ENCODE measurements around the gene DLGAP3.

DNA sequence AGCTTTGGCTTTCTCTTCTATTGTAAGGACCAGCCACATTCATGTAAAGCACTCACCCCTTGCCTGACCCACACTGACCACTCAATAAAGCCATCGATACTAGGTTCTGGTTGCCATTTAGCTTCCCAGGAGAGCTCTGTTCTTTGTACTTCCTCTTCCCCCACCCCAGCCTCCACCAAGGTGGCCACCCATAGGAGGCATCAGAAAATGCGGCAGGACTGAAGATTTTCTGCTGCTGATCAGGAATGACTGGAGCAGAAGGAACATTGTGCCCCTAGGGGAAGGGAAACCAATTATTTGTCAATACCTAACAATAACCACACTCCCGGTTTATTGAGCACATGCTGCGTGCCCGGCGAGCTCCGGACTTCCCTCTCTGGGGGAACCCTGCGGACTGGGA is 64.7 kb downstream of the DLGAP3 start:
- no peak for TF ChIP-seq CEBPB (IDR thresholded peaks at IDR 0.05; ENCODE audit: low read depth)
- TF ChIP-seq, protein P1, sequence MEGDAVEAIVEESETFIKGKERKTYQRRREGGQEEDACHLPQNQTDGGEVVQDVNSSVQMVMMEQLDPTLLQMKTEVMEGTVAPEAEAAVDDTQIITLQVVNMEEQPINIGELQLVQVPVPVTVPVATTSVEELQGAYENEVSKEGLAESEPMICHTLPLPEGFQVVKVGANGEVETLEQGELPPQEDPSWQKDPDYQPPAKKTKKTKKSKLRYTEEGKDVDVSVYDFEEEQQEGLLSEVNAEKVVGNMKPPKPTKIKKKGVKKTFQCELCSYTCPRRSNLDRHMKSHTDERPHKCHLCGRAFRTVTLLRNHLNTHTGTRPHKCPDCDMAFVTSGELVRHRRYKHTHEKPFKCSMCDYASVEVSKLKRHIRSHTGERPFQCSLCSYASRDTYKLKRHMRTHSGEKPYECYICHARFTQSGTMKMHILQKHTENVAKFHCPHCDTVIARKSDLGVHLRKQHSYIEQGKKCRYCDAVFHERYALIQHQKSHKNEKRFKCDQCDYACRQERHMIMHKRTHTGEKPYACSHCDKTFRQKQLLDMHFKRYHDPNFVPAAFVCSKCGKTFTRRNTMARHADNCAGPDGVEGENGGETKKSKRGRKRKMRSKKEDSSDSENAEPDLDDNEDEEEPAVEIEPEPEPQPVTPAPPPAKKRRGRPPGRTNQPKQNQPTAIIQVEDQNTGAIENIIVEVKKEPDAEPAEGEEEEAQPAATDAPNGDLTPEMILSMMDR (IDR thresholded peaks at IDR 0.05 in 2 of 3, conservative IDR thresholded peaks at IDR 0.05 in 1 of 3; ENCODE audit: borderline replicate concordance in 1 of 3, insufficient read depth in 1 of 3, low read depth in 2 of 3, low read length in 2 of 3) = no peak
- no peak for TF ChIP-seq EZH2 (IDR thresholded peaks at IDR 0.05)
- no peak for TF ChIP-seq ELF1 (IDR thresholded peaks at IDR 0.05; ENCODE audit: borderline replicate concordance, low read depth)
- no peak for TF ChIP-seq SRF (IDR thresholded peaks at IDR 0.05; ENCODE audit: low read depth)
- TF ChIP-seq, protein P2, sequence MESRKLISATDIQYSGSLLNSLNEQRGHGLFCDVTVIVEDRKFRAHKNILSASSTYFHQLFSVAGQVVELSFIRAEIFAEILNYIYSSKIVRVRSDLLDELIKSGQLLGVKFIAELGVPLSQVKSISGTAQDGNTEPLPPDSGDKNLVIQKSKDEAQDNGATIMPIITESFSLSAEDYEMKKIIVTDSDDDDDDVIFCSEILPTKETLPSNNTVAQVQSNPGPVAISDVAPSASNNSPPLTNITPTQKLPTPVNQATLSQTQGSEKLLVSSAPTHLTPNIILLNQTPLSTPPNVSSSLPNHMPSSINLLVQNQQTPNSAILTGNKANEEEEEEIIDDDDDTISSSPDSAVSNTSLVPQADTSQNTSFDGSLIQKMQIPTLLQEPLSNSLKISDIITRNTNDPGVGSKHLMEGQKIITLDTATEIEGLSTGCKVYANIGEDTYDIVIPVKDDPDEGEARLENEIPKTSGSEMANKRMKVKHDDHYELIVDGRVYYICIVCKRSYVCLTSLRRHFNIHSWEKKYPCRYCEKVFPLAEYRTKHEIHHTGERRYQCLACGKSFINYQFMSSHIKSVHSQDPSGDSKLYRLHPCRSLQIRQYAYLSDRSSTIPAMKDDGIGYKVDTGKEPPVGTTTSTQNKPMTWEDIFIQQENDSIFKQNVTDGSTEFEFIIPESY (IDR thresholded peaks at IDR 0.05; ENCODE audit: extremely low read depth, insufficient replicate concordance, low read length) = no peak
- TF ChIP-seq ZNF274 (IDR thresholded peaks at IDR 0.05; ENCODE audit: low read depth, low read length) = no peak

All from HCT116 (cell line).